ENCODE results near the gene SERPINH1. TPM values are rescaled to one million over a fixed set of nuclear protein-coding genes. Genes with fewer than 3 reads are reported as not detected.
A peak's percentile ranks its signal among the peaks of the same experiment; 100 is the strongest.

Gene SERPINH1
- polyA plus RNA-seq, 2 of the 4 experiments (the other 2 are of a cell fraction) = 70.7 to 162 TPM

GRCh38 chr11:75558939-75559843 lies 2.9 kb upstream of the SERPINH1 start:
- DNase-seq (ENCODE audit: low read depth in 1 of 2, low spot score in 1 of 2) (no peak), FAIRE-seq (no peak), ATAC-seq (no peak)
- peak overlapping the region; percentile 50 for H3K4me2 ChIP-seq
- no peak overlapping the region for H3K4me3 ChIP-seq
- ChIA-PET CTCF (interaction anchor here (0.6 to 17.9 kb wide), 10 partner anchors 10 to 318 kb away, joined by 3 to 137 read pairs (median 4); no protein-coding TSS in a partner anchor), POLR2A (interaction anchor here (0.6 kb wide), 1 partner anchor 34 kb away, joined by 4 read pairs; the partner anchor contains the start of gene GDPD5)
- no peaks in the 10 kb centered on the region for H3K9me3 ChIP-seq
- H3K4me1 ChIP-seq = peaks cover 45% of the 10 kb centered on the region
- WGBS (ENCODE audit: missing lambda C conversion rate) = 51% methylated on average over 8 of the region's 8 CpGs
- H3K27ac ChIP-seq = peak overlapping the region; percentile 15 to 97
- TF ChIP-seq JUNB (IDR thresholded peaks at IDR 0.05) (no peak), KDM1A (IDR thresholded peaks at IDR 0.05; ENCODE audit: low read depth) (peak; percentile 45; the same call in 1 of the 2 replicates), MAFK (IDR thresholded peaks at IDR 0.05; ENCODE audit: partially characterized antibody) (peak; percentile 89), ZFP36 (IDR thresholded peaks at IDR 0.05; ENCODE audit: borderline replicate concordance, partially characterized antibody) (peak; percentile 67)

- WGBS (ENCODE audit: missing lambda C conversion rate) = 73% methylated on average over 1 of the region's 1 CpG
- POLR2A ChIA-PET = no interaction called here
- Histone ChIP-seq H3K9me3 (no peaks in the 10 kb centered on the region), H3K4me3 (no peak overlapping the region), H3K4me1 (peaks cover 54% of the 10 kb centered on the region), H3K4me2 (no peak overlapping the region), H3K27ac (peak overlapping the region in 1 of 2 experiments; percentile 97; a peak in 3 of 6 replicates)
- DNase-seq (ENCODE audit: low read depth in 1 of 2, low spot score in 1 of 2) (no peak), ATAC-seq (no peak), FAIRE-seq (no peak)
- CTCF ChIA-PET = interaction anchor here (1.0 to 17.9 kb wide), 6 partner anchors 10 to 319 kb away, joined by 3 to 137 read pairs (median 6); no protein-coding TSS in a partner anchor
- TF ChIP-seq ZSCAN20 (CRISPR knock-in tag; IDR thresholded peaks at IDR 0.05) (no peak), ESRRA (IDR thresholded peaks at IDR 0.05; ENCODE audit: borderline replicate concordance, low read length) (no peak), MAFK (IDR thresholded peaks at IDR 0.05; ENCODE audit: partially characterized antibody) (no peak), HMGXB4 (CRISPR knock-in tag; IDR thresholded peaks at IDR 0.05; ENCODE audit: borderline replicate concordance) (no peak), RAD21 (conservative IDR thresholded peaks at IDR 0.05 in 1 of 2, IDR thresholded peaks at IDR 0.05 in 1 of 2) (no peak), PHF8 (IDR thresholded peaks at IDR 0.05; ENCODE audit: borderline replicate concordance, low read depth) (no peak), HOXB13 (CRISPR knock-in tag; IDR thresholded peaks at IDR 0.05; ENCODE audit: low read depth) (no peak), KDM5A (IDR thresholded peaks at IDR 0.05) (no peak), KDM1A (IDR thresholded peaks at IDR 0.05; ENCODE audit: low read depth) (no peak), NPAS2 (CRISPR knock-in tag; IDR thresholded peaks at IDR 0.05; ENCODE audit: borderline replicate concordance) (no peak), ZC3H11A (IDR thresholded peaks at IDR 0.05) (no peak), MYC (IDR thresholded peaks at IDR 0.05; ENCODE audit: borderline replicate concordance, low read length) (no peak)
- TF ChIP-seq, protein P1, sequence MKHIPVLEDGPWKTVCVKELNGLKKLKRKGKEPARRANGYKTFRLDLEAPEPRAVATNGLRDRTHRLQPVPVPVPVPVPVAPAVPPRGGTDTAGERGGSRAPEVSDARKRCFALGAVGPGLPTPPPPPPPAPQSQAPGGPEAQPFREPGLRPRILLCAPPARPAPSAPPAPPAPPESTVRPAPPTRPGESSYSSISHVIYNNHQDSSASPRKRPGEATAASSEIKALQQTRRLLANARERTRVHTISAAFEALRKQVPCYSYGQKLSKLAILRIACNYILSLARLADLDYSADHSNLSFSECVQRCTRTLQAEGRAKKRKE (CRISPR knock-in tag; IDR thresholded peaks at IDR 0.05; ENCODE audit: low read depth) = no peak
These were observed 1.4 kb upstream of the SERPINH1 start for GRCh38 chr11:75560644-75561043.

GRCh38 chr11:75561426-75562047 lies 516 bp upstream of the SERPINH1 start:
- FAIRE-seq = no peak
- no peak for ATAC-seq
- H3K27ac ChIP-seq = peak overlapping the region; percentile 97
- WGBS (ENCODE audit: missing lambda C conversion rate) = 33% methylated on average over 15 of the region's 21 CpGs
- ChIA-PET POLR2A (interaction anchor here (1.3 to 2.0 kb wide), 3 partner anchors 8 to 22 kb away, joined by 9 to 24 read pairs (median 11); no protein-coding TSS in a partner anchor), CTCF (interaction anchor here (0.6 to 17.9 kb wide), 7 partner anchors 9 to 347 kb away, joined by 3 to 137 read pairs (median 7); no protein-coding TSS in a partner anchor)
- peak; percentile 70; the same call in 1 of the 2 replicates for TF ChIP-seq KDM1A (IDR thresholded peaks at IDR 0.05; ENCODE audit: low read depth)
- TF ChIP-seq EP300 (IDR thresholded peaks at IDR 0.05) = no peak
- TF ChIP-seq ZFP36 (IDR thresholded peaks at IDR 0.05; ENCODE audit: borderline replicate concordance, partially characterized antibody) = peak; percentile 32
- no peaks in the 10 kb centered on the region for H3K9me3 ChIP-seq
- peaks cover 62% of the 10 kb centered on the region for H3K4me1 ChIP-seq
- H3K4me2 ChIP-seq = peak overlapping the region; percentile 96
- no peak for DNase-seq (ENCODE audit: low read depth in 1 of 2, low spot score in 1 of 2)
- H3K4me3 ChIP-seq = peak overlapping the region; percentile 90
